Thymus (tissue), 11 donors: ENCODE data around the gene RPL27. TPM values are rescaled to one million over a fixed set of nuclear protein-coding genes. Genes with fewer than 3 reads are reported as not detected.
A peak's percentile ranks its signal among the peaks of the same experiment; 100 is the strongest.
"Not testable (repeated sequence)": the region's sequence is repeated elsewhere in the genome, so short reads cannot be mapped to it uniquely, and the experiment has no call there.

Experiments
- DNase-seq, 9 donors: peaks; one replicate each; pipeline ENCODE4 v3.0.0-alpha.2; 2013; ENCODE audit warnings: low spot score in 9 of 9, low read depth in 6 of 9, missing footprints in 1 of 9
- H3K27ac ChIP-seq, 2 donors: one replicate each; pipeline ENCODE4 v1.5.1; 2013; ENCODE audit warnings: control low read depth in 1 of 2, low read depth in 1 of 2, low read length in 1 of 2, mild to moderate bottlenecking in 1 of 2, moderate library complexity in 1 of 2
- H3K27me3 ChIP-seq, 2 donors: one replicate each; pipeline ENCODE4 v1.5.1; 2013; ENCODE audit warnings: low read length in 1 of 2; ENCODE audit not compliant: control insufficient read depth in 2 of 2, insufficient read depth in 1 of 2
- H3K36me3 ChIP-seq, 2 donors: one replicate each; pipeline ENCODE4 v1.5.1; 2013; ENCODE audit warnings: low read length in 1 of 2, mild to moderate bottlenecking in 1 of 2, moderate library complexity in 1 of 2; ENCODE audit not compliant: control insufficient read depth in 2 of 2, insufficient read depth in 2 of 2
- H3K4me1 ChIP-seq, 2 donors: one replicate each; pipeline ENCODE4 v1.5.1; 2013; ENCODE audit warnings: low read length in 2 of 2; ENCODE audit not compliant: control insufficient read depth in 2 of 2, insufficient read depth in 2 of 2
- H3K4me3 ChIP-seq, 2 donors: one replicate each; pipeline ENCODE4 v1.5.1; 2013; ENCODE audit warnings: low read length in 2 of 2, control low read depth in 1 of 2, mild to moderate bottlenecking in 1 of 2
- H3K9me3 ChIP-seq, 2 donors: one replicate each; pipeline ENCODE4 v1.5.1; 2013; ENCODE audit warnings: low read length in 1 of 2, mild to moderate bottlenecking in 1 of 2; ENCODE audit not compliant: control insufficient read depth in 2 of 2, insufficient read depth in 1 of 2
- WGBS: extraction: QIAGEN DNeasy Blood & Tissue Kit; methylation state at CpG from one replicate; pipeline ENCODE4 v1.1.7; 2013; 5-methylcytosine and 5-hydroxymethylcytosine counted together
- polyA plus RNA-seq: library from polyadenylated mRNA; stranded (reverse); fragments of 200-250 nt; gene quantifications from one replicate; pipeline ENCODE4 v1.2.3, GENCODE V29; 2013
- total RNA-seq: library from RNA; stranded (reverse); fragments of 120-200 nt; gene quantifications from one replicate; pipeline ENCODE4 v1.2.4, GENCODE V29; 2013
- donor health status: healthy.

The RPL27 gene
- total and polyA plus RNA-seq, 2 donors = 2,182 to 4,515 TPM

DNA sequence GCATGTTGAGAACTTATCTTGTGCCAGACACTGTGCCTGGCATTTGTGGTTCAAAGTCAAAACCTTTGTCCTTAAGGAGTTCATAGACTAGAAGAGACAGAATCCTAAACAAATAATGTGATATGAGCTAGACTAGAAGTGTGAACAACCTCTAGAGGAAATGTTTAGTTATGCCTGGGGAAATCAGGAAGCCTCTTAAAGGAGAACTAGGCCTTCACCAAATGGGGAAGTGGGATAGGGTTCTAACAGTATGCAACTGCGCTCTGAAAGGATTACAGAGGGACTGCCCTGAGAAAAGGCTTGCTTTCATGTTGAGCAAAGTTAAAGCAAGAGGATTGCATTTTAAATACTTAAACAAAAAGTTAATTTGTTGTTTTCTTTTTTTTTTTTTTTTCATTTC lies 13.0 kb upstream of the RPL27 start:
- no peaks in the 10 kb centered on the region for H3K27me3 ChIP-seq
- H3K4me3 ChIP-seq = no peak overlapping the region
- peaks cover 10 to 15% of the 10 kb centered on the region in 2 donors for H3K4me1 ChIP-seq
- peak in 1 of 9 donors; percentile 22 for DNase-seq
- peaks cover 45 to 47% of the 10 kb centered on the region in 2 donors for H3K36me3 ChIP-seq
- H3K27ac ChIP-seq = peak overlapping the region in 1 of 2 donors; percentile 5
- WGBS = 70% methylated on average over 1 of the region's 1 CpG
- H3K9me3 ChIP-seq = peaks cover 0 to 4% of the 10 kb centered on the region in 2 donors

GRCh38 chr17:42989141-42989540 lies 9.1 kb upstream of the RPL27 start:
- Histone ChIP-seq H3K27ac (no peak overlapping the region), H3K27me3 (no peaks in the 10 kb centered on the region), H3K9me3 (no peaks in the 10 kb centered on the region), H3K4me1 (no peaks in the 10 kb centered on the region), H3K4me3 (no peak overlapping the region), H3K36me3 (peaks cover 73 to 78% of the 10 kb centered on the region in 2 donors)
- DNase-seq = no peak
- 99% methylated on average over 5 of the region's 5 CpGs for WGBS

DNA sequence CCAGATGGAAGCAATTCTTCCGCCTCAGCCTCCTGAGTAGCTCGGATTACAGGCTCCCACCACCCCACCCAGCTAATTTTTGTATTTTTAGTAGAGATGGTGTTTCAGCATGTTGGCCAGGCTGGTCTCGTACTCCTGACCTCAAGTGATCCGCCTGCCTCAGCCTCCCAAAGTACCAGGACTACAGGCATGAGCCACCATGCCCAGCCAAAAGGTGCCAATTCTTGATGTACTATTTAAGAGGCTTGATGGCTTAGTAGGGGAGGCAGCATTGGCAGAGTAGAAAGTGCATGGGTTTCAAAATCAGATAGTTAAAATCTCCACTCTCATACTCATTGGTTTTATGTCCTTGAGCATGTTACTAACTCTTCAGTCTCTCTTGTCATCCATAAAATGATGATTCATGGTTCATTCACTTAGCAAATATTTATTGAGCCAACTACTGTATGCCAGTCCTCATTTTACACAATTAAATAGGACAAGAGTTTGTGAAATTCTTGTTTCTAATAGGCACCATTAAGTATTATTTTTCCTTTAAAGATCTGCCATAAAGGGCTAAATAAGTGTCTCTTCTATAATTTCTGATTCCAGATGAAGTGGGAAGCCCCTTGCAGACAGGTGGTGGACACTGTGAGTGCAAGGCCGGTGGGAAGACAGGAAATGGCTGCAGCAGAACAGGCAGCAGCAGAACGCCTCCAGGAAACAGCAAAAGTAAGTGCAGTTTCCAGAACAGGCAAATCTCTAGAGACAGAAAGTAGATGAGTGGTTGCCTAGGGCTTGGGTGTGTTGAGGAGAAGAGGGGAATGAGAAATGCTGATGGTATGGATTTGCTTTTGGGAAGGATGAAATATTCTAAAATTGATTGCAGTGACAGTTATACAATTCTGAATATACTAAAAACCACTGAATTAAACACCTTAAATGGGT lies 8.2 kb upstream of the RPL27 start:
- no peak for DNase-seq
- Histone ChIP-seq H3K36me3 (peaks cover 70 to 72% of the 10 kb centered on the region in 2 donors), H3K27me3 (no peaks in the 10 kb centered on the region), H3K27ac (no peak overlapping the region), H3K4me3 (no peak overlapping the region), H3K4me1 (no peaks in the 10 kb centered on the region), H3K9me3 (no peaks in the 10 kb centered on the region)
- WGBS = 96% methylated on average over 6 of the region's 6 CpGs

- Histone ChIP-seq H3K4me1 (no peaks in the 10 kb centered on the region), H3K27me3 (no peaks in the 10 kb centered on the region), H3K36me3 (peaks cover 59 to 62% of the 10 kb centered on the region in 2 donors), H3K4me3 (no peak overlapping the region), H3K27ac (no peak overlapping the region), H3K9me3 (no peaks in the 10 kb centered on the region)
- no peak for DNase-seq
- 96% methylated on average over 6 of the region's 6 CpGs for WGBS
Measured at GRCh38 chr17:42991471-42991870, 6.7 kb upstream of the RPL27 start.

- 95% methylated on average over 5 of the region's 5 CpGs for WGBS
- H3K36me3 ChIP-seq = peaks cover 48 to 50% of the 10 kb centered on the region in 2 donors
Measured at GRCh38 chr17:42992872-42993271, 5.3 kb upstream of the RPL27 start.

DNA sequence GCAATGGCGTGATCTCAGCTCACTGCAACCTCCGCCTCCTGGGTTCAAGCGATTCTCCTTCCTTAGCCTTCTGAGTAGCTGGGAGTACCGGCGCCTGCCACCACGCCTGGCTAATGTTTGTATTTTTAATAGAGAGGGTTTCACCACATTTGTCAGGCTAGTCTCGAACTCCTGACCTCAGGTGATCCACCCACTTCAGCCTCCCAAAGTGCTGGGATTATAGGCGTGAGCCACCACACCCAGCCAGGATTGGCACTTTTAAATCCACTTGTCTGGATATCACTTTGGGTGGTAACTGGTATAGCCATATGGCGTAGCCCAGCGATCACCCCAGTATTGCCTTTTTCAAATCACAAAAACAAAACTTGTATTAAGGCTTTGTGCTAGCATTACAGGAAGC lies 4.3 kb upstream of the RPL27 start:
- H3K36me3 ChIP-seq = peaks cover 37 to 45% of the 10 kb centered on the region in 2 donors
- H3K4me1 ChIP-seq = peaks cover 1 to 11% of the 10 kb centered on the region in 2 donors
- 83% methylated on average over 10 of the region's 10 CpGs for WGBS
- not testable (repeated sequence) for H3K4me3 ChIP-seq, H3K27me3 ChIP-seq, H3K27ac ChIP-seq, H3K9me3 ChIP-seq, DNase-seq

More at GRCh38 chr17:42992872-42993271, 5.3 kb upstream of the RPL27 start:
- Histone ChIP-seq H3K27me3 (no peaks in the 10 kb centered on the region), H3K4me1 (peaks cover 0 to 6% of the 10 kb centered on the region in 2 donors), H3K4me3 (no peak overlapping the region), H3K9me3 (no peaks in the 10 kb centered on the region), H3K27ac (no peak overlapping the region)
- no peak for DNase-seq

GRCh38 chr17:42997390-42997983 lies 732 bp upstream of the RPL27 start:
- H3K36me3 ChIP-seq = peaks cover 33 to 41% of the 10 kb centered on the region in 2 donors
- no peaks in the 10 kb centered on the region for H3K27me3 ChIP-seq
- peak overlapping the region; percentile 67 to 71 for H3K27ac ChIP-seq
- WGBS = 37% methylated on average over 5 of the region's 5 CpGs
- no peaks in the 10 kb centered on the region for H3K9me3 ChIP-seq
- peaks cover 5 to 21% of the 10 kb centered on the region in 2 donors for H3K4me1 ChIP-seq
- H3K4me3 ChIP-seq = peak overlapping the region; percentile 61 to 97
- no peak for DNase-seq

DNA sequence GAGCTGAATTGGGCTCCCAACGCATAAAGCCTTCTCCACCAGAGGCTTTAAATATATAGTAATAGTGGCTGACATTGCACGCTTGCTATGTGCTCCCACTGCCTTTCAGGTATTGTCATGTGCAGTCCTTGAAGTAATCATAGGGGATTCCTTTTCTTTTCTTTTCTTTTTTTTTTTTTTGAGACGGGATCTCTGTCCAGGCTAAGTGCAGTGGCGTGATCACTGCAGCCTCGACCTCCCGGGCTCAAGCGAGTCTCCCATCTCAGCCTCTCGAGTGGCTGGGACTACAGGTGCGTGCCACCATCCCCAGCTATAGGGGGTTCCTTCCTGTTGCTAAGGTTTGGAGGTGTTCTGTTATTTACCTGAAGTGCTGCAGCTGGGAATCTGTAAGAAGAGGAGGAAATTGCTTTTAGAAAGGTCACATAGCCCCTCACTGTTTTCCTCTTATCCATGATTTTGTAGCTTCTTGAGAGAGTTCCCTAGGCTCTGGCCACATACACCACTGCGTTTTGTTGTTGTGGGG lies 845 bp downstream of the RPL27 start:
- Histone ChIP-seq H3K27ac (peak overlapping the region; percentile 89 to 95), H3K36me3 (peaks cover 40 to 44% of the 10 kb centered on the region in 2 donors), H3K9me3 (no peaks in the 10 kb centered on the region), H3K4me3 (peak overlapping the region; percentile 61 to 97), H3K4me1 (peaks cover 5 to 21% of the 10 kb centered on the region in 2 donors), H3K27me3 (no peaks in the 10 kb centered on the region)
- 27% methylated on average over 10 of the region's 10 CpGs for WGBS
- no peak for DNase-seq

DNA sequence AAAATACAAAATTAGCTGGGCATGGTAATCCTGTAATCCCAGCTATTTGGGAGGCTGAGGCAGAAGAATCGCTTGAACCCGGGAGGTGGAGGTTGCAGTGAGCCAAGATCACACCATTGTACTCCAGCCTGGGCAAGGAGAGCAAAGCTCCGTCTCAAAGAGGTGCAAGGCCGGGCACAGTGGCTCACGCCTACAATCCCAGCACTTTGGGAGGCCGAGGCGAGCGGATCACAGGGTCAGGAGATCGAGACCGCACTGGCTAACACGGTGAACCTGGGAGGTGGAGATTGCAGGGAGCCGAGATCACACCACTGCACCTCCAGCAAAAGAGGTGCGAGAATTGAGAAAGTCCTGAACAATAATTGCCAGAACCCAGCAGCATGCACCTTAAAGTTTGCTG lies 2.7 kb downstream of the RPL27 start:
- not testable (repeated sequence) for H3K4me3 ChIP-seq, DNase-seq
- 99% methylated on average over 13 of the region's 13 CpGs for WGBS

More for the DNA sequence above, 2.7 kb downstream of the RPL27 start:
- H3K27ac ChIP-seq, H3K9me3 ChIP-seq, H3K27me3 ChIP-seq: not testable (repeated sequence)
- H3K4me1 ChIP-seq = peaks cover 5 to 21% of the 10 kb centered on the region in 2 donors
- peaks cover 47 to 49% of the 10 kb centered on the region in 2 donors for H3K36me3 ChIP-seq
